SH-SY5Y (cell line): Measurements from ENCODE around the gene DYNC2I2.

ENCODE experiments used
- GATA2 ChIP-seq: IDR thresholded peaks from 2 replicates; pipeline ENCODE4 v1.6.1; 2011; ENCODE audit warnings: mild to moderate bottlenecking, low read depth, low read length
- GATA3 ChIP-seq: IDR thresholded peaks from 2 replicates; pipeline ENCODE4 v1.6.1; 2011; ENCODE audit warnings: low read depth, mild to moderate bottlenecking, low read length, moderate library complexity

GRCh38 chr9:128683340-128684064 lies 26.9 kb upstream of the DYNC2I2 start:
- no peak for TF ChIP-seq GATA3
- no peak for TF ChIP-seq GATA2
